AG04449 (cell line): ENCODE data around the gene MITD1.
"Not testable (repeated sequence)": the region's sequence is repeated elsewhere in the genome, so short reads cannot be mapped to it uniquely, and the experiment has no call there.

ENCODE experiments used
- CTCF ChIA-PET: fragments of 350-600 bp; formaldehyde crosslinking; extraction: SDS; loops from one replicate; lab custom pipeline; 2021; ENCODE audit warnings: antibody characterized with exemption; lab: Yijun Ruan, JAX
- POLR2A ChIA-PET: fragments of 400-600, 350-600 bp; formaldehyde crosslinking; extraction: SDS; loops from one replicate; lab custom pipeline; 2020; ENCODE audit warnings: antibody characterized with exemption, inconsistent platforms; lab: Yijun Ruan, JAX
- DNase-seq: peaks from one replicate; pipeline ENCODE4 v3.0.0-alpha.2; 2010; ENCODE audit warnings: low read depth, low spot score
- H3K4me3 ChIP-seq: 2 replicates; pipeline ENCODE4 v1.5.1; 2011; ENCODE audit warnings: low read depth, mild to moderate bottlenecking, control low read depth, low read length
- TF ChIP-seq, protein P1 (sequence below): IDR thresholded peaks from one replicate; pipeline ENCODE4 v1.5.1; 2011; ENCODE audit warnings: mild to moderate bottlenecking, moderate library complexity, low read length, control low read depth, inconsistent platforms; ENCODE audit not compliant: insufficient read depth; ENCODE audit errors: missing control alignments

Gene MITD1

DNA sequence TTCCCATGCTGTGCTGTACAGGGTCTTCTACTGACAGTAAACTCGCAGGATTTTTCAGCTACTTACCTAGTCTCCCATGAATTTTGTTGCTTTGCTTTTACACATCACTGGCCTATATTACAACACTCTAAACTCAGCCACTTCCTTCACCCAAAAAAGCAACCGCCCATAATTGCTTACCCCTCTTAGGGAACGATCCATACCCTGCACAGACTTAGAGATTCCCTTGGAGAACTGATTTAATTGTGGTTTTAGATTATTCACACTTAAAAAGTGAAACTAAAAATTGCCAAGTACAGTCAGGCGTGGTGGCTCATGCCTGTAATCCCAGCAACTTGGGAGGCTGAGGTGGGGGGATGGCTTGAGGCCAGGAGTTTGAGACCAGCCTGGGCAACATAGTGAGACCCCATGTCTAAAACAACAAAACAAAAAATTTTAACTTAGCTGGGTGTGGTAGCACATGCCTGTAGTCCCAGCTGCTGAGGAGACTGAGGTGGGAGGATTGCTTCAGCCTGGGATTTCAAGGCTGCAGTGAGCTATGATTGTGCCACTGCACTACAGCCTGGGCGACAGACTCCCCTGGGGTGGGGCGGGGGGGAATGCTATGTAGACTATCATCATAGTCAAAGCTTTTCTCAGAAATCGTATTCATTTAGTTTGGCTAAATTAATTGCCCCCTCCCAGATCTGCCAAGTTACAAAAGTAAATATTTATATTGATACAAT, 19.4 kb upstream of the MITD1 start:
- H3K4me3 ChIP-seq, result no peak overlapping the region
- ChIA-PET POLR2A (no interaction called here), CTCF (no interaction called here)
- no peak for DNase-seq
- TF ChIP-seq, protein P1, sequence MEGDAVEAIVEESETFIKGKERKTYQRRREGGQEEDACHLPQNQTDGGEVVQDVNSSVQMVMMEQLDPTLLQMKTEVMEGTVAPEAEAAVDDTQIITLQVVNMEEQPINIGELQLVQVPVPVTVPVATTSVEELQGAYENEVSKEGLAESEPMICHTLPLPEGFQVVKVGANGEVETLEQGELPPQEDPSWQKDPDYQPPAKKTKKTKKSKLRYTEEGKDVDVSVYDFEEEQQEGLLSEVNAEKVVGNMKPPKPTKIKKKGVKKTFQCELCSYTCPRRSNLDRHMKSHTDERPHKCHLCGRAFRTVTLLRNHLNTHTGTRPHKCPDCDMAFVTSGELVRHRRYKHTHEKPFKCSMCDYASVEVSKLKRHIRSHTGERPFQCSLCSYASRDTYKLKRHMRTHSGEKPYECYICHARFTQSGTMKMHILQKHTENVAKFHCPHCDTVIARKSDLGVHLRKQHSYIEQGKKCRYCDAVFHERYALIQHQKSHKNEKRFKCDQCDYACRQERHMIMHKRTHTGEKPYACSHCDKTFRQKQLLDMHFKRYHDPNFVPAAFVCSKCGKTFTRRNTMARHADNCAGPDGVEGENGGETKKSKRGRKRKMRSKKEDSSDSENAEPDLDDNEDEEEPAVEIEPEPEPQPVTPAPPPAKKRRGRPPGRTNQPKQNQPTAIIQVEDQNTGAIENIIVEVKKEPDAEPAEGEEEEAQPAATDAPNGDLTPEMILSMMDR, result no peak

DNA sequence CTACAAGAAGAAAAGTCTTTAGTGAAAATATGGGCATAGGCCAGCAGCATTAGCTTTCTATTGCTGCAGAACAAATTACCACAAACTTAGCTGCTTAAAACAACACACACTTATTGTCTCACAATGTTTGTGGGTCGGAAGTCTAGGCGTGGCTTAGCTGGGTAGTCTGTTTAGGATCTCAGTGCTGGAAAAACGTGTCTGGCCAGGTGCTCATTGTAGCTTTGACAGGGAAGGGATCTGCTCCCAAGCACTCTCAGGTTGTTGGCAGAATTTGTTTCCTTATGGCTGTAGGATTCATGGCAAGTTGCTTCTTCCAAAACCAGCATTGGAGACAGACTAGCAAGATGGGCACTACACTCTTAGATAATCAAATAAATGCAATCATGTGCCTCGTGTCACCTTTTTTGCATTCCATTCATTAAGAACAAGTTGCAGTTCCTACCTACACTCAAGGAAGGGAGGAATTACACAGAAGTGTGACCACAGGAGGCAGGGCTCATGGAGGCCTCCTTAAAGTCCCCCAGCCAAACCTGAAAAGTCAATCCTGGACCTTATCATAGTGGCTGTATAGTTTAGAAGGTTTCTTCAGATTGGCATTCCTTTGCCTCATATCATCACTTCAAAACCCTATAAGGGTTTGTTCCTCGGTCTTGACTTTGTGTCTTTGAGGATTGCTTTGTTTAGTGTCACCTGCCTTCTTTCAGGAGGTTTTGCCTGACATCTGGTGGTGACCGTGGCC, 17.4 kb upstream of the MITD1 start:
- POLR2A ChIA-PET, result no interaction called here
- no peak for DNase-seq
- TF ChIP-seq, protein P1, result no peak
- CTCF ChIA-PET, result interaction anchor here (1.4 to 1.5 kb wide), 2 partner anchors 13 to 16 kb away, joined by 3 read pairs; no protein-coding TSS in a partner anchor
- no peak overlapping the region for H3K4me3 ChIP-seq

DNA sequence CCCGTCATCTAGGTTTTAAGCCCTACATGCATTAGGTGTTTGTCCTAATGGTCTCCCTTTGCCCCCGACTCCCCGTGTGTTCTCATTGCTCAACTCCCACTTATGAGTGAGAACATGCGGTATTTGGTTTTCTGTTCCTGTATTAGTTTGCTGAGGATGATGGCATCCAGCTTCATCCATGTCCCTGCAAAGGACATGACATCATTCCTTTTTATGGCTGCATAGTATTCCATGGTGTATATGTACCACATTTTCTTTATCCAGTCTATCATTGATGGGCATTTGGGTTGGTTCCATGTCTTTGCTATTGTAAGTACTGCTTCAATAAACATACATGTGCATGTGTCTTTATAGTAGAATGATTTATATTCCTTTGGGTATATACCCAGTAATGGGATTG, 11.5 kb upstream of the MITD1 start:
- H3K4me3 ChIP-seq, DNase-seq, CTCF ChIA-PET: not testable (repeated sequence)
- POLR2A ChIA-PET, result interaction anchor here (1.0 kb wide), 1 partner anchor 12 kb away, joined by 3 read pairs; no protein-coding TSS in a partner anchor

DNA sequence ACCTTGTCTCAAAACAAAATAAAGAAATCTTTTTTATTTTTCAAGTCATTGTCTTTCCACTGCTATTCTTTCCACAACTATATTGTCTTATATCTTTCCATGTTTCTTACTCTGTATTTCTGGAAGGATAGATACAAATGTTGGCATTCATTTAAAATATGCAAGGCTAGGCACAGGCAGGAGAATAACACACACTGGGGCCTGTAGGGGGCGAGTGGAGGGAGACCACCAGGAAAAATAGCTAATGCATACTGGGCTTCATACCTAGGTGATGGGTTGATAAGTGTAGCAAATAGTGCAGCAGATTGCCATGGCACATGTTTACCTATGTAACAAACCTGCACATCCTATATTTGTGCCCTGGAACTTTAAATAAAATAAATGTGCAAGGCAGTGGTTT, 9.7 kb upstream of the MITD1 start:
- ChIA-PET POLR2A (no interaction called here), CTCF (interaction anchor here (1.5 kb wide), 1 partner anchor 11 kb away, joined by 4 read pairs; no protein-coding TSS in a partner anchor)
- TF ChIP-seq, protein P1, result no peak
- no peak for DNase-seq
- H3K4me3 ChIP-seq, result no peak overlapping the region

DNA sequence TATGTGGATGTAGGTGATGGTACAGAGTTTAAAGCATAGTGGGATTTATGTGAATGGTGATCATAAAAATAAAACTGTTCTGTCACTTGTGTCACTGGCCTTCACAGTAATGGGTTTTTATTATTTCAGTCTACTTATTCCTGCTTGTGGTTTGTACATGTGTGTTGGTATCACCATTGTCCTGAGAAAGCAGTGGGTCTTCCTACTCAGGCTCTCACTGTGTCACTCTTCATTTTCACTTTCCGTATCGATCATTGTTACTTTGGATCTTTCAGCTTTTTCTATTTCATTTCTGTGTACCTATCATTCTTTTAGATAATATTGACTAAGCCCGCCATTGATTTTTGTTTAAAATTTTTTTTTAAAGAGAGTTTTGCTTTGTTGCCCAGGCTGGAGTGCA, 7.5 kb upstream of the MITD1 start:
- ChIA-PET POLR2A (no interaction called here), CTCF (no interaction called here)
- DNase-seq, result no peak
- H3K4me3 ChIP-seq, result no peak overlapping the region
- TF ChIP-seq, protein P1, result no peak

DNA sequence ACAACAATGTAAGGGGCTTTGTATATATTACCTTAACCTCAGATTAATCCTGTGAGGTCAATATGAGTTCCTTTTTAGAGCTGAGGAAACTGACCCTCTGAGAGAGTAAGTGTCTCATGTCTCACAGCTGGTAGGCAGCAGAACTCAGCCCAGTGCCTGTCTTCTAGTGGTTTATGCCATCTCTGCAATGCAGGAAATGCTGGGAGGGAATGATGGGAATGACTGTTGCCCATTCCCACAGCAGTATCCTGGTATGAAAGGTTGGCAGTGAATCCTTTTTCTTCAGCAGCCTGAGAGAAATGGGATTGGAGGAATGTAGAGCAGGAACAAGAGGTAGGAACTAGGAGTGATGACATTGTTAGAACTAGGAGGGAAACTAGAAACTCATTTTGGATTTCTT, 6.2 kb upstream of the MITD1 start:
- DNase-seq, result no peak
- TF ChIP-seq, protein P1, result no peak
- POLR2A ChIA-PET, result no interaction called here
- CTCF ChIA-PET, result no interaction called here
- H3K4me3 ChIP-seq, result no peak overlapping the region
